ENCODE data around the gene SLC8A3. TPM values are rescaled to one million over a fixed set of nuclear protein-coding genes. Genes with fewer than 3 reads are reported as not detected.
A peak's percentile ranks its signal among the peaks of the same experiment; 100 is the strongest.

The SLC8A3 gene
- total RNA-seq, 1 donor from 2014 or later, result not detected

- no peak for DNase-seq (ENCODE audit: low read depth)
- FAIRE-seq, result no peak
- Histone ChIP-seq H3K36me3 (ENCODE audit: control insufficient read depth, insufficient read depth, low read length) (no peaks in the 10 kb centered on the region), H3K4me3 (ENCODE audit: low read depth, low read length) (no peak overlapping the region), H3K27me3 (ENCODE audit: control insufficient read depth, insufficient read depth, low read length) (no peaks in the 10 kb centered on the region)
- no peak for TF ChIP-seq CTCF (IDR thresholded peaks at IDR 0.05; ENCODE audit: insufficient read depth, low read length, severe bottlenecking)
Measured at GRCh38 chr14:70006699-70007098, 182.1 kb downstream of the SLC8A3 start.

GRCh38 chr14:70005281-70005805, 183.4 kb downstream of the SLC8A3 start:
- no peak for TF ChIP-seq CTCF (IDR thresholded peaks at IDR 0.05; ENCODE audit: insufficient read depth, low read length, severe bottlenecking)
- FAIRE-seq (peak; percentile 40), DNase-seq (ENCODE audit: low read depth) (no peak)
- no peak overlapping the region for H3K4me3 ChIP-seq (ENCODE audit: low read depth, low read length)
- H3K27me3 ChIP-seq (ENCODE audit: control insufficient read depth, insufficient read depth, low read length), result no peaks in the 10 kb centered on the region
- no peaks in the 10 kb centered on the region for H3K36me3 ChIP-seq (ENCODE audit: control insufficient read depth, insufficient read depth, low read length)

GRCh38 chr14:70004791-70005190, 184.0 kb downstream of the SLC8A3 start:
- H3K27me3 ChIP-seq (ENCODE audit: control insufficient read depth, insufficient read depth, low read length), result no peaks in the 10 kb centered on the region
- H3K4me3 ChIP-seq (ENCODE audit: low read depth, low read length), result no peak overlapping the region
- H3K36me3 ChIP-seq (ENCODE audit: control insufficient read depth, insufficient read depth, low read length), result no peaks in the 10 kb centered on the region
- DNase-seq (ENCODE audit: low read depth), result no peak
- no peak for TF ChIP-seq CTCF (IDR thresholded peaks at IDR 0.05; ENCODE audit: insufficient read depth, low read length, severe bottlenecking)
- no peak for FAIRE-seq

DNA sequence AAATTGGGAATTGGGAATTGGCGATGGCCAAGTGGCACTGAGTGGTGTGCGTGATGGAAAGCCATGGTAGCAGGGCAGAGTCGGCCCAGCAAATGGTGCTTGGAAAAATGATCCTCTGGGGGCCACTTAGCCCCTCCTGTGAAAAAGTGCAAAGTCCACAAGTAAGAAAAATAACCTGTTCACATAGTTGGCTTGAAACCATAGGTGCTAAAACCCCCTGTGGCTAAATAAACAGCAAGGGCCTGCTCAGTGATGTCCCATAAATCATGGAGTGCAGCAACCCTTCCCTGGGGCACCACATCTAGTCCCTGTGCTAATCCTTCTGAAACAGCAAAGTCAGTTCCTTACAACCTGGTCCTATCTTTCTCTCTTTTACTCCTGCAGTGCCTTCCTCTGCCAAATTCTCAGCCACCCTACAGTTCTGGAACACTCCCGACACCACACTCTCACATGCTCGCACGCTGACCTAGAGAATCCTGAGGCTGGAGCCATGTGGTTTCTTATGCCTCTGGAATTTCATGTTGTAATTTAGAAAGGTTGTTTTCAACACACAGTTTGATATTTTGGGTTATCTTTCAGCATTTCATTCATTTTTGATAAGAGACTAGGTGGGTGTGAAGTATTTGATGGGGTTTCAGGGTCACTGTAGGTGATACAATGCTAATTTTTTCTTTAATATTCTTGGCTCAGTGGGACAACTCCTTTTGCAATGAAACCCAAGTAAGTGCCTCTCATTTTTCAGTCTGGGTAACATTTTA, 186.0 kb downstream of the SLC8A3 start:
- H3K36me3 ChIP-seq (ENCODE audit: control insufficient read depth, insufficient read depth, low read length), result no peaks in the 10 kb centered on the region
- H3K27me3 ChIP-seq (ENCODE audit: control insufficient read depth, insufficient read depth, low read length), result no peaks in the 10 kb centered on the region
- no peak for TF ChIP-seq CTCF (IDR thresholded peaks at IDR 0.05; ENCODE audit: insufficient read depth, low read length, severe bottlenecking)
- FAIRE-seq (no peak), DNase-seq (ENCODE audit: low read depth) (no peak)
- no peak overlapping the region for H3K4me3 ChIP-seq (ENCODE audit: low read depth, low read length)

GRCh38 chr14:70000601-70001000, 188.2 kb downstream of the SLC8A3 start:
- FAIRE-seq, result no peak
- Histone ChIP-seq H3K36me3 (ENCODE audit: control insufficient read depth, insufficient read depth, low read length) (no peaks in the 10 kb centered on the region), H3K4me3 (ENCODE audit: low read depth, low read length) (no peak overlapping the region), H3K27me3 (ENCODE audit: control insufficient read depth, insufficient read depth, low read length) (no peaks in the 10 kb centered on the region)
- TF ChIP-seq CTCF (IDR thresholded peaks at IDR 0.05; ENCODE audit: insufficient read depth, low read length, severe bottlenecking), result no peak
- peak; percentile 93 for DNase-seq (ENCODE audit: low read depth)
